Measurements from ENCODE around the gene RNF6. TPM values are rescaled to one million over a fixed set of nuclear protein-coding genes. Genes with fewer than 3 reads are reported as not detected.
"Not testable (repeated sequence)": the region's sequence is repeated elsewhere in the genome, so short reads cannot be mapped to it uniquely, and the experiment has no call there.

Gene RNF6
- total RNA-seq (ENCODE audit: insufficient read depth, low replicate concordance), result 27.0 TPM

GRCh38 chr13:26221721-26222519, at the start of gene RNF6:
Gene RNF6 (minus strand): TSS chr13:26222314. CDS start chr13:26219649, 2,665 bp downstream.
- peak; percentile 99 for DNase-seq (ENCODE audit: low spot score)

GRCh38 chr13:26270707-26271106, 48.6 kb upstream of the RNF6 start:
- no peak for DNase-seq (ENCODE audit: low spot score)

GRCh38 chr13:26266311-26266710, 44.2 kb upstream of the RNF6 start:
- DNase-seq (ENCODE audit: low spot score), result no peak

- no peak for DNase-seq (ENCODE audit: low spot score)
Measured at GRCh38 chr13:26262156-26262555, 40.0 kb upstream of the RNF6 start.

GRCh38 chr13:26259634-26260033, 37.5 kb upstream of the RNF6 start:
- DNase-seq (ENCODE audit: low spot score), result no peak

- no peak for DNase-seq (ENCODE audit: low spot score)
Measured at GRCh38 chr13:26257049-26257448, 34.9 kb upstream of the RNF6 start.

- no peak for DNase-seq (ENCODE audit: low spot score)
Measured at GRCh38 chr13:26255691-26256277, 33.7 kb upstream of the RNF6 start.

GRCh38 chr13:26255115-26255514, 33.0 kb upstream of the RNF6 start:
- no peak for DNase-seq (ENCODE audit: low spot score)

- peak; percentile 26 for DNase-seq (ENCODE audit: low spot score)
Measured at GRCh38 chr13:26254583-26255111, 32.5 kb upstream of the RNF6 start.

GRCh38 chr13:26253787-26254582, 31.9 kb upstream of the RNF6 start, which contains the start of gene CDK8:
Gene CDK8 (plus strand): TSS chr13:26254129. CDS start chr13:26254642, 513 bp downstream.
- peak; percentile 96 for DNase-seq (ENCODE audit: low spot score)

GRCh38 chr13:26253262-26253786, 31.2 kb upstream of the RNF6 start:
- no peak for DNase-seq (ENCODE audit: low spot score)

GRCh38 chr13:26252006-26252405, 29.9 kb upstream of the RNF6 start:
- not testable (repeated sequence) for DNase-seq (ENCODE audit: low spot score)

- DNase-seq (ENCODE audit: low spot score), result no peak
Measured at GRCh38 chr13:26249551-26249950, 27.4 kb upstream of the RNF6 start.

GRCh38 chr13:26247608-26248007, 25.5 kb upstream of the RNF6 start:
- no peak for DNase-seq (ENCODE audit: low spot score)

GRCh38 chr13:26247011-26247410, 24.9 kb upstream of the RNF6 start:
- DNase-seq (ENCODE audit: low spot score), result no peak

- no peak for DNase-seq (ENCODE audit: low spot score)
Measured at GRCh38 chr13:26246154-26246553, 24.0 kb upstream of the RNF6 start.

GRCh38 chr13:26236296-26236695, 14.2 kb upstream of the RNF6 start:
- no peak for DNase-seq (ENCODE audit: low spot score)

- DNase-seq (ENCODE audit: low spot score), result no peak
Measured at GRCh38 chr13:26230703-26231102, 8.6 kb upstream of the RNF6 start.

GRCh38 chr13:26229080-26229615, 7.0 kb upstream of the RNF6 start:
- DNase-seq (ENCODE audit: low spot score), result no peak

- no peak for DNase-seq (ENCODE audit: low spot score)
Measured at GRCh38 chr13:26228096-26228495, 6.0 kb upstream of the RNF6 start.

GRCh38 chr13:26227166-26227971, 5.3 kb upstream of the RNF6 start:
- no peak for DNase-seq (ENCODE audit: low spot score)
